Activated CD8-positive, alpha-beta memory T cell treated with anti-CD3 and anti-CD28 coated beads, Interleukin-2, amount 50 U/mL, for 4 hours (primary cell): ENCODE results near the gene ZNF844.
"Not testable (repeated sequence)": the region's sequence is repeated elsewhere in the genome, so short reads cannot be mapped to it uniquely, and the experiment has no call there.

Source experiments
- DNase-seq: peaks from one replicate; pipeline ENCODE4 v3.0.0-alpha.2; 2020

ZNF844 gene

GRCh38 chr19:12064590-12065538, at the start of gene ZNF844:
ZNF844 (plus strand) TSS chr19:12064731; CDS start chr19:12064874, 143 bp downstream.
- peak; percentile 66 for DNase-seq

- no peak for DNase-seq
Observed at GRCh38 chr19:12015015-12015752, 49.3 kb upstream of the ZNF844 start.

GRCh38 chr19:12015753-12016116, 48.8 kb upstream of the ZNF844 start:
- DNase-seq, result no peak

GRCh38 chr19:12034198-12034597, 30.3 kb upstream of the ZNF844 start:
- no peak for DNase-seq

GRCh38 chr19:12034620-12035019, 29.9 kb upstream of the ZNF844 start:
- no peak for DNase-seq

- DNase-seq, result peak; percentile 64
Observed at GRCh38 chr19:12035220-12036172, 29.0 kb upstream of the ZNF844 start, which contains the start of gene ZNF433. ZNF433 (minus strand) TSS chr19:12035679; CDS start chr19:12035539, 140 bp downstream.

GRCh38 chr19:12042893-12043292, 21.6 kb upstream of the ZNF844 start:
- DNase-seq, result no peak

- no peak for DNase-seq
Observed at GRCh38 chr19:12043752-12044422, 20.6 kb upstream of the ZNF844 start.

GRCh38 chr19:12047868-12048267, 16.7 kb upstream of the ZNF844 start:
- DNase-seq, result no peak

GRCh38 chr19:12052091-12052496, 12.4 kb upstream of the ZNF844 start:
- DNase-seq, result no peak

- peak; percentile 44 for DNase-seq
Observed at GRCh38 chr19:12052497-12053169, 11.9 kb upstream of the ZNF844 start, which contains the start of gene ZNF878. ZNF878 (minus strand) TSS chr19:12052961; CDS start chr19:12052801, 160 bp downstream.

GRCh38 chr19:12055784-12056183, 8.7 kb upstream of the ZNF844 start:
- DNase-seq, result no peak

GRCh38 chr19:12075538-12076139, 11.1 kb downstream of the ZNF844 start:
- DNase-seq, result no peak

GRCh38 chr19:12076331-12076730, 11.8 kb downstream of the ZNF844 start:
- not testable (repeated sequence) for DNase-seq

- no peak for DNase-seq
Observed at GRCh38 chr19:12077375-12077774, 12.8 kb downstream of the ZNF844 start.

- not testable (repeated sequence) for DNase-seq
Observed at GRCh38 chr19:12083336-12083735, 18.8 kb downstream of the ZNF844 start.

GRCh38 chr19:12085074-12085818, 20.7 kb downstream of the ZNF844 start:
- DNase-seq, result no peak

GRCh38 chr19:12090807-12091206, 26.3 kb downstream of the ZNF844 start:
- DNase-seq, result peak; percentile 53

- DNase-seq, result peak; percentile 39
Observed at GRCh38 chr19:12092065-12092867, 27.7 kb downstream of the ZNF844 start.
